ACHN (cell line): ENCODE data around the gene BOD1L1.

Experiments used
- DNase-seq: peaks from one replicate; pipeline ENCODE4 v3.0.0-alpha.2; 2015
- in situ Hi-C: cut with HindIII; loops from 2 replicates; pipeline ENCODE4 v1.10.0; 2017; ENCODE audit warnings: low sequenced_read_pairs, low pct_ligation_motif_present, low pct_unique_long_range_greater_than_20kb

BOD1L1 gene

DNA sequence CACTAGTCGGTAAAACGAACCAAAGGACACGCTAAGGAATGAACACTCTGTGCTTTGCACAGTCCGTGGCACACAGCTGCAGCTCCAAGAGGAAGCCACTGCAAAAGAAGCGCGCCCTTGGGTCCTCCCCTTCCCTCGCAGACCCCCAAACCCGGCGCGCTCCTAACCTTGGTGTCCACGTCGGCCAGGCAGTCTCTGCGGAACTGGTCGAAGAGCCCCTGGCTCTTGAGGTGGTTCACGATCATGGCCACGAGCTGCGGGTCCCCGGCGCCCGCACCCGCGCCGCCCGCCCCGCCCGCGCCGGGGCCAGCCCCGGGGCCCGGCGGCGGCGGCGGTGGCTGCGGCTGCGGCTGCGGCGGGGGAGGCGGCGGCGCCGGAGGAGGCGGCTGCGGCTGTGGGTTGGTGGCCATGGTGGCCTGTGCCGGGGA is 333 bp downstream of the BOD1L1 start:
- peak; percentile 32 for DNase-seq
- in situ Hi-C loops, result no loop called here

GRCh38 chr4:13626492-13627177 is 890 bp downstream of the BOD1L1 start:
- in situ Hi-C loops, result no loop called here
- DNase-seq, result no peak

GRCh38 chr4:13618212-13618806 is 9.2 kb downstream of the BOD1L1 start:
- DNase-seq, result no peak
- in situ Hi-C loops, result no loop called here

DNA sequence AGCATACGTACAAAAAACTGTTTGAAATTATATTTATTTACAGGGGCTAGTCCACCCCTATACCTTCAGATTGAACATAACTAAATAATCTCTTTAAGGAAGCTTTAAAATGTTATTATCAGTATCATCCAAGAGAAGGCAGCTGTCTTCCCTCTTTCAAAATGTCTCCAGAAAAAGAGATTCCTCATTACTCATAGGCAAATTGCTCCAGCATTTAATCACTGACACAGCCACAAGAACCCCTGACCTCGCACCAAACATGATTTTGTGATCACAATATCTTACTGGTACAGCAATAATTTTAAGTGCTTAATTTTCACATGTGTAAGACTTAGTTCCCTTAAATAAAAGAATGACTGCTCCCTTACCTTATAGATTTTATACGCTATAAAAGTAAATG is 9.7 kb downstream of the BOD1L1 start:
- in situ Hi-C loops, result no loop called here

DNA sequence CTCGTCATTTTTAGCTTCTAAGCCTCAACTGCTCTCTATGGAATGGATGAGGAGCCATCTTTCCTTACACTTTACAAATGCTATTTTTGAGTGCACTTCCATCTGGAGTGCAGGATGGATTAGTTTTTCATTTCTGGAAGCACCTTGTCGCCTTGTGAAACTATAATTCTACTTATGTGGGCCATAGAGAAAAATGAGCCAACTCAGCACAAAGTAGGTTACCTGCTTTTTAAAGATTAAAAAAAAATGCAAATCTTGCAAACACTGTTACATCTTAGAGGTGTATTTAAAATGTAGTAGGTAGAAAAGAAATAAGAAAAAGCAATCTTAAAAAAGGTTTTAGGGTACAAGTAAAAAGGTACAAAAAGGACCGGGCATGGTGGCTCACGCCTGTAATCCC is 10.9 kb downstream of the BOD1L1 start:
- in situ Hi-C loops, result no loop called here
- no peak for DNase-seq

More for the DNA sequence above, 9.7 kb downstream of the BOD1L1 start:
- no peak for DNase-seq

DNA sequence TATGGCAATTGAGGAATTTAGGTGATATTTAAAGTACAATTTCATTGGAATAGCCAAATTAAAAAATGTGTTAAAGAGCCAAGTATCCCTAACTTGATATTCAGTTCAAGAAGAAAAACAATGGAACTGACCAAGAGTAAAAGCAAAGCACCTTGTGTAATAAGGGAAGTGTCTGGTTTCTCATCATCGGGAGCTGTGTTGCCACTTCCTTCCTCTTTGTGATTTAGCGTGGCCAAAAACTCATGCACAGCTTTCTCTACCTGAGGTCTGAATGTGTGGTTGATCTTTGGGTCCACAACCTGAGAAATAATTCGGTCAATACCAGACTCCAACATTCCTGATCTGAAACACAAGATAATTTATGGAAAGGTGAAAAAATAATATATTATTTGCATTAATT is 12.4 kb downstream of the BOD1L1 start:
- no peak for DNase-seq
- in situ Hi-C loops, result no loop called here

GRCh38 chr4:13612569-13612968 is 15.0 kb downstream of the BOD1L1 start:
- in situ Hi-C loops, result no loop called here
- no peak for DNase-seq

GRCh38 chr4:13611283-13611842 is 16.2 kb downstream of the BOD1L1 start:
- no peak for DNase-seq
- in situ Hi-C loops, result no loop called here

- in situ Hi-C loops, result no loop called here
- no peak for DNase-seq
Measured at GRCh38 chr4:13605330-13605729, 22.2 kb downstream of the BOD1L1 start.

DNA sequence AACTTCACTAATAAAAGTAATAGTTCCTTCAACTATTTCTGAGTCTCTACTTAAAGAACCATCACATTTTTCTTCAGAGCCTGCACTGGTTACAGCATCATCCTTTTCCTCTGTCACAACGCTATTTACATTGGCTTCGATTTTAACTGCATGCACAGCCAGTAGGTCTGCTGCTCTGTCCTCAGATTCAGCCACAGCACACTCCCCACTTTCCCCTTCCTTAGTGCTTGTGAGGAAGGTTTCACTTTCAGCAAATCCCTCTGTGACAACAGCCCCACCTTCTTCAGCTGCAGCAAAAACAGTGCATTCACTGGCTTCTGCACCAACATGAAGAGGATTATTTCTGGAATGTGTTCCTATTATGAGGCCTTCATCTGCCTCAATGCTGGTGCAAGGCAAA is 25.7 kb downstream of the BOD1L1 start:
- no peak for DNase-seq
- in situ Hi-C loops, result no loop called here

- in situ Hi-C loops, result no loop called here
Measured at GRCh38 chr4:13601048-13601447, 26.5 kb downstream of the BOD1L1 start.

DNA sequence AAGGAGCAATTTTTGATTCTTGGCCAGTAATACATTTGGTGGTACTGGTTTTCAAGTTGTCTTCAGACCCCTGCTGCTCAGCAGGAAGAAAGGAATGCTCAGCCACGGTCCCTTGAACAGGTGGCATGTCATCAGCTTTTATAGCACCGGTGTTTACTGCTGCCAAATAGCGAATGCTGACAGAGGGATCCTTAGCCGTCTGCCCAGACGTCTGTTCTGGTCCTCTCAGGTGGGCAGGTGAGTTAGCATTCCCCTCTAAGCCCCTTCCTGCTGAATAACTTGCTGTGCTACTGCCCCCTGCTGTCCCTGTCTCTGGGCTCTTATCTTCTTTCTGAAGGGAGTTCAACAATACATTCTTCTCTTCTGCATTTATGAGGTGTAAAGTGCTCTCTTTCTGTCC is 28.4 kb downstream of the BOD1L1 start:
- DNase-seq, result peak; percentile 54
- in situ Hi-C loops, result no loop called here

More at GRCh38 chr4:13601048-13601447, 26.5 kb downstream of the BOD1L1 start:
- DNase-seq, result no peak

DNA sequence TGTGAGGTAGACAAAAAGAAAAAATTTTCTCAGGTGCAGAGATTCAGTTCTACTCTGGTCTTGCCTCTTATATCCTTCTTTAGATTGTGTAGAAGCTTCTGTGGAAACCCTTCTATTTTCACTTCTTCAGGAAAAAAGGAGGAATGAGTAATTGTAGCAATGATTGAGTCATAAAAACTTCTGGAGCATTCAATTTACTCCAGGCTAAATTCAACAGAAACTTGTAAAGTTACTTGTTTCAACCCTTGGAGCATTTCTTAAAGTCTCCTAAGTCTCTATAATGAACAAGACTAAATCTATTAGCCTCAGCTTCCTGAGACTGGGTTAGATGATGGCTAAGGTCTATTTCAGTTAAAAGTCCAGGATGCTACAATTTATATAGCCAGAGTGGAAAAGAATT is 29.9 kb downstream of the BOD1L1 start:
- peak; percentile 33 for DNase-seq

DNA sequence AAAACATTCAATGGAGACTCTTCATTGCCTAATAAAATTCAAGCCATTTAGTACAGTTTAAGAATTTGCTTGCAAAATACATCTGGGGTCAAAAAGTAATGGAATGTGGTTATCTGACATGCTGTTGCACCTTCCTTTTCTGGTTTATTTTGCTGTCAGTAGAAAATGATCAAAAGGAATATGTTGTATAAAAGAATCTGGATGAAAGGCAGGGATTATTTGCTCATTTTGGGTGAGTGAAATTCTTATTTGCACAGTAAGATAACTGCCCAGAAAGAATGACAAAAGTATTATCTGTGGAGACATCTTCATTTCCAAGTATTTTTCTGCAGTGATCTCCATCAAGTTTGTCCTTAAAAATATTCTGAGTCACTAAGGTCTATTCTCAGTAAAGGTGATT is 30.4 kb downstream of the BOD1L1 start:
- in situ Hi-C loops, result no loop called here
- DNase-seq, result no peak

More for the DNA sequence above, 29.9 kb downstream of the BOD1L1 start:
- in situ Hi-C loops, result no loop called here

DNA sequence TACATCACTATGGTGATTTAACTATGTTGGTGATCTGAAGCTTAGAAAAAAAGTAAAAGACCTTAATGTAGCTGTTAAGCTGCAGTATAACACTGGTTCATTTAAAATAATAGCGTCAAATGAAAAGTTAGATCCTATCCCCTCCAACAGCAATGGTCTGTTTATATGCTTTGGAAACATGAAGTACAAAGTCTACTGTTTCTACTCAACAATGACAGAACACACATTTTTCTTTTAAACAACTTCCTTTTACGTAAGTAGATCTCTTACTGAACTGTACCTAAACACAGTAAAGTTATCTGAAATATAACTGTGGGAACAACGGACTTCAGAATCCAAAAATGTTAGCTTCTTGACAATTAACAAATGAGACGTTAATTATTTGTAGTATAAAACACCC is 35.3 kb downstream of the BOD1L1 start:
- no peak for DNase-seq
- in situ Hi-C loops, result no loop called here

DNA sequence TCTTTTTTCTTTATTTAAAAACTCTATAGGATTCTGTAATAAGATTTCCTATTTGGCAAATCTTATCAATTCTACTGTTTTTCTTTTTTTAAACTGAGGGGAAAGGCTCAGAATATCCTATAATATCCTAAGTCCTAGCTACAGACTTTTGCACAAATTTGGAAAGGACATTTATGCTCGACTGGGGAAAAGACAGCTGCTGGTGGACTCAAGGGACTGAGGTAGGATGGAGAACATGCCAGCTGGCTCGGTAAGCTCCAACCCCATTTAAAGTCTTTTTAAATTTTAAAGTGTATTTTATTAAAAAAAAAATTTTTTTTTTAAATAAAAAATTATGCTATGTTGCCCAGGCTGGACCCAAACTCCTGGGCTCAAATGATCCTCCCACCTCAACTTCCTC is 36.8 kb downstream of the BOD1L1 start:
- in situ Hi-C loops, result no loop called here
- no peak for DNase-seq

GRCh38 chr4:13588954-13589353 is 38.6 kb downstream of the BOD1L1 start:
- in situ Hi-C loops, result no loop called here
- DNase-seq, result no peak

DNA sequence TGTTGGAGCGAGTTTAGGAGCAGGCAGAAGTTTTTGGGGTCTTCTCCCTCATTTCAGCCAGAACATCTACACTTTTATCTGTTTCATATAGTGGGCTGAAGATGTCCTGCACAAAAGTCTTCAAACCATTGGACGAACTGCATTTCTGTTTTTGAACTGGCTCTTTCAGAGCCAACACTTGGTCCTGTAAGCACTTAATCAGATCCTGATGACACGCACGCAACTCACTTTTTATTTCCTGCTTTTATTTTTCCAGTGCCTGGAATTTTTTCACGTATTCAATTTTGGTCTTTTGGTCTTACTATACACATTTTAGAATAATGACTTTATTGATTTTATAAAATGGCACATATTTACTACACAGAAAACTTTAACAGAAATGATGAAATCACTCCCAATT is 43.0 kb downstream of the BOD1L1 start:
- DNase-seq, result no peak
- in situ Hi-C loops, result no loop called here

DNA sequence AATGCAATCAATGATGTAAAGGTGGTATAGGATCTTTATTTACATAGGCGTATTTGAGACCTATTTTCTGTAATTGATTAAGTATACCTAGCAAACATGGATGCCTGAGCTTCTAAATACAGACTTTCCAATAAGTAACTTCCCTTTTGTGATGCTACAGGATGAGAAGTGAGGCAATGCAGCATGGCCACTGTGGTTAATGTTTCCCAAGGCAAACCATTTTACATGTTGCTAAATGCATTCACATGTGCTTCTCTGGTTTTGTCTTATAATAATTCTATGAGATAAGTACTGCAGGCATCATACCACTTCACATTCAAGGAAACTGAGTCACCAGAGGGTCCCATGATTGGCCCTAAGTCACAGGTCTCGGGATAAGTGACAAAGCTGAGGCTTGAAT is 47.5 kb downstream of the BOD1L1 start:
- in situ Hi-C loops, result no loop called here
- no peak for DNase-seq

DNA sequence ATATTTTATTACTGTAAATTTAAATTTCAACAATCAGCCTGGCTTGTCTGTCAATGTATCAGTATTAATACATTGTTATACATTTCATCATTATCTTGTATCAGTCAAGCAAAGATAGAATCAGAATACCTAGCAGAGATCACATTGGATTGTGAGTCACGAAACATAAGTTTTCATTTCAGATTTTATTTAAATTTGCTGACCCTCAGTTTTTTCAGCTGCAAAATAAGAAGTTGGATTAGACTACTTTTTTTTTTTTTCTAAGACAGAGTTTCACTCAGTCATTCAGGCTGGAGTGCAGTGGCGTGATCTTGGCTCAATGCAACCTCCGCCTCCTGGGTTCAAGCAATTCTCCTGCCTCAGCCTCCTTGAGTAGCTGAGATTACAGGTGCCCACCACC is 49.9 kb downstream of the BOD1L1 start:
- DNase-seq, result no peak
- in situ Hi-C loops, result no loop called here
